Caco-2 (cell line): Measurements from ENCODE around the gene BOLA1. TPM values are rescaled to one million over a fixed set of nuclear protein-coding genes. Genes with fewer than 3 reads are reported as not detected.

Experiments
- BruUV-seq: library from RNA; stranded (reverse); fragments of 400-500 nt; replicated peaks from 2 replicates; lab custom pipeline; 2021; lab: Mats Ljungman, UMichigan
- CTCF ChIA-PET: fragments of 300-600 bp; sonication (Branson Sonifier 250); formaldehyde crosslinking; loops from one replicate; lab custom pipeline; 2022; ENCODE audit warnings: antibody characterized with exemption; lab: Charles Lee
- POLR2A ChIA-PET: fragments of 300-600 bp; sonication (Branson Sonifier 250); formaldehyde crosslinking; loops from one replicate; lab custom pipeline; 2022; ENCODE audit warnings: antibody characterized with exemption; lab: Charles Lee
- DNase-seq, 2 experiments: peaks; one replicate each; pipeline versions ENCODE4 v3.0.0 to v3.0.0-alpha.2; 2020 to 2022
- H3K27me3 ChIP-seq: replicated peaks from 2 replicates; pipeline ENCODE4 v1.6.0; 2011; ENCODE audit warnings: low read length; ENCODE audit not compliant: control insufficient read depth, insufficient read depth
- H3K36me3 ChIP-seq: 2 replicates; pipeline ENCODE4 v1.5.1; 2011; ENCODE audit warnings: low read length; ENCODE audit not compliant: control insufficient read depth, insufficient read depth
- H3K4me1 ChIP-seq: fragments of 250-450 bp; sonication (Bioruptor Pico); 2 replicates; pipeline ENCODE4 v1.5.1; 2020; ENCODE audit warnings: mild to moderate bottlenecking
- H3K4me3 ChIP-seq: 2 replicates; pipeline ENCODE4 v1.5.1; 2011; ENCODE audit warnings: low read depth, mild to moderate bottlenecking, control low read depth, low read length
- H3K9me3 ChIP-seq: fragments of 250-450 bp; sonication (Bioruptor Pico); 2 replicates; pipeline ENCODE4 v1.5.1; 2020; ENCODE audit warnings: mild to moderate bottlenecking, moderate library complexity
- H3K27ac Mint-ChIP-seq: one replicate; pipeline ENCODE4 v1.8.0; 2022; ENCODE audit warnings: mixed read lengths; ENCODE audit not compliant: unreplicated experiment
- H3K27me3 Mint-ChIP-seq: one replicate; pipeline ENCODE4 v1.8.0; 2022; ENCODE audit warnings: mixed read lengths; ENCODE audit not compliant: insufficient read depth, unreplicated experiment
- H3K36me3 Mint-ChIP-seq: one replicate; pipeline ENCODE4 v1.8.0; 2022; ENCODE audit warnings: mild to moderate bottlenecking, mixed read lengths; ENCODE audit not compliant: insufficient read depth, unreplicated experiment
- H3K4me1 Mint-ChIP-seq: one replicate; pipeline ENCODE4 v1.8.0; 2022; ENCODE audit warnings: low read depth, mixed read lengths; ENCODE audit not compliant: unreplicated experiment
- H3K4me3 Mint-ChIP-seq: one replicate; pipeline ENCODE4 v1.8.0; 2022; ENCODE audit warnings: mild to moderate bottlenecking, moderate library complexity, mixed read lengths; ENCODE audit not compliant: unreplicated experiment
- H3K9me3 Mint-ChIP-seq: one replicate; pipeline ENCODE4 v1.8.0; 2022; ENCODE audit warnings: mixed read lengths; ENCODE audit not compliant: unreplicated experiment
- CTCF ChIP-seq, 2 experiments: fragments of 200-600 bp in 1 of 2; IDR thresholded peaks; 1 replicate in 1 of 2; 2 replicates in 1 of 2; pipeline versions ENCODE4 v1.5.1 to v1.8.0; 2011 to 2022; ENCODE audit warnings: antibody characterized with exemption in 1 of 2, control low read depth in 1 of 2, inconsistent platforms in 1 of 2, low read depth in 1 of 2, low read length in 1 of 2, mild to moderate bottlenecking in 1 of 2, moderate library complexity in 1 of 2; ENCODE audit not compliant: insufficient read depth in 1 of 2, severe bottlenecking in 1 of 2, unreplicated experiment in 1 of 2
- intact Hi-C: fragments of 100-400 bp; cut with micrococcal nuclease; formaldehyde crosslinking; loops from one replicate; pipeline ENCODE4 v1.10.0; 2022; ENCODE audit not compliant: unreplicated experiment
- total RNA-seq: library from RNA; stranded (reverse); gene quantifications from 2 replicates; pipeline ENCODE4 v1.2.3, GENCODE V29; 2022

The BOLA1 gene
- total RNA-seq, 1 experiment from 2014 or later, result 22.7 TPM

GRCh38 chr1:149883598-149884247, 15.6 kb upstream of the BOLA1 start:
- Mint-ChIP-seq H3K9me3 (no peaks in the 10 kb centered on the region), H3K36me3 (peaks cover 8% of the 10 kb centered on the region), H3K4me1 (peaks cover 8% of the 10 kb centered on the region), H3K4me3 (no peak overlapping the region), H3K27ac (no peak overlapping the region), H3K27me3 (no peaks in the 10 kb centered on the region)
- DNase-seq, result no peak
- CTCF ChIA-PET, result no interaction called here
- no TSS peak for BruUV-seq
- H3K4me3 ChIP-seq, result no peak overlapping the region
- TF ChIP-seq CTCF (IDR thresholded peaks at IDR 0.05; ENCODE audit: insufficient read depth in 1 of 2, low read depth in 1 of 2, low read length in 1 of 2, severe bottlenecking in 1 of 2, unreplicated experiment in 1 of 2), result no peak
- no peaks in the 10 kb centered on the region for H3K9me3 ChIP-seq
- peaks cover 10% of the 10 kb centered on the region for H3K4me1 ChIP-seq
- intact Hi-C loops, result no loop called here
- POLR2A ChIA-PET, result interaction anchor here (0.9 kb wide), 1 partner anchor 34 kb away, joined by 3 read pairs; no protein-coding TSS in a partner anchor
- no peaks in the 10 kb centered on the region for H3K27me3 ChIP-seq
- no peaks in the 10 kb centered on the region for H3K36me3 ChIP-seq

GRCh38 chr1:149884433-149885338, 14.7 kb upstream of the BOLA1 start:
- peaks cover 8% of the 10 kb centered on the region for H3K36me3 Mint-ChIP-seq
- H3K4me1 Mint-ChIP-seq, result peaks cover 8% of the 10 kb centered on the region
- no TSS peak for BruUV-seq
- H3K9me3 ChIP-seq, result no peaks in the 10 kb centered on the region
- DNase-seq, result peak in 1 of 2 experiments; percentile 31
- no peaks in the 10 kb centered on the region for H3K27me3 ChIP-seq
- intact Hi-C loops, result no loop called here
- H3K4me3 Mint-ChIP-seq, result no peak overlapping the region
- ChIA-PET POLR2A (interaction anchor here (0.6 to 0.9 kb wide), 2 partner anchors 153 to 166 kb away, joined by 3 read pairs; no protein-coding TSS in a partner anchor), CTCF (interaction anchor here (0.8 to 1.0 kb wide), 2 partner anchors 54 to 302 kb away, joined by 3 read pairs; no protein-coding TSS in a partner anchor)
- peaks cover 13% of the 10 kb centered on the region for H3K4me1 ChIP-seq
- no peaks in the 10 kb centered on the region for H3K27me3 Mint-ChIP-seq
- H3K36me3 ChIP-seq, result no peaks in the 10 kb centered on the region
- no peak for TF ChIP-seq CTCF (IDR thresholded peaks at IDR 0.05; ENCODE audit: insufficient read depth in 1 of 2, low read depth in 1 of 2, low read length in 1 of 2, severe bottlenecking in 1 of 2, unreplicated experiment in 1 of 2)
- H3K9me3 Mint-ChIP-seq, result no peaks in the 10 kb centered on the region
- H3K27ac Mint-ChIP-seq, result no peak overlapping the region
- H3K4me3 ChIP-seq, result peak overlapping the region; percentile 66
